ENCODE data around the gene HIP1.
"Not testable (repeated sequence)": the region's sequence is repeated elsewhere in the genome, so short reads cannot be mapped to it uniquely, and the experiment has no call there.

DNA sequence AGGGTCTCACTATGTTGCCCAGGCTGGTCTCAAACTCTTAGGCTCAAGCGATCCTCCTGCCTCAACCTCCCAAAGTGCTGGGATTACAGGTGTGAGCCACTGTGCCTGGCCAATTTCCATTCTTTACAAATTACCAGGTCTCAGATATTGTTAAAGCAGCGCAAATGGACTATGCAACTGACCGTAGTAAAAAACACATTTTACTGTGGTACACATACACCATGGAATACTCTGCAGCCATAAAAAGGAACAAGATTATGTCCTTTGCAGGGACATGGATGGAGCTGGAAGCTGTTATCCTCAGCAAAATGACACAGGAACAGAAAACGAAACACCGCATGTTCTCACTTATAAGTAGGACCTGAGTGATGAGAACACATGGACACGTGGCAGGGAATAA, 106.2 kb downstream of the HIP1 start:
- TF ChIP-seq, protein P1, sequence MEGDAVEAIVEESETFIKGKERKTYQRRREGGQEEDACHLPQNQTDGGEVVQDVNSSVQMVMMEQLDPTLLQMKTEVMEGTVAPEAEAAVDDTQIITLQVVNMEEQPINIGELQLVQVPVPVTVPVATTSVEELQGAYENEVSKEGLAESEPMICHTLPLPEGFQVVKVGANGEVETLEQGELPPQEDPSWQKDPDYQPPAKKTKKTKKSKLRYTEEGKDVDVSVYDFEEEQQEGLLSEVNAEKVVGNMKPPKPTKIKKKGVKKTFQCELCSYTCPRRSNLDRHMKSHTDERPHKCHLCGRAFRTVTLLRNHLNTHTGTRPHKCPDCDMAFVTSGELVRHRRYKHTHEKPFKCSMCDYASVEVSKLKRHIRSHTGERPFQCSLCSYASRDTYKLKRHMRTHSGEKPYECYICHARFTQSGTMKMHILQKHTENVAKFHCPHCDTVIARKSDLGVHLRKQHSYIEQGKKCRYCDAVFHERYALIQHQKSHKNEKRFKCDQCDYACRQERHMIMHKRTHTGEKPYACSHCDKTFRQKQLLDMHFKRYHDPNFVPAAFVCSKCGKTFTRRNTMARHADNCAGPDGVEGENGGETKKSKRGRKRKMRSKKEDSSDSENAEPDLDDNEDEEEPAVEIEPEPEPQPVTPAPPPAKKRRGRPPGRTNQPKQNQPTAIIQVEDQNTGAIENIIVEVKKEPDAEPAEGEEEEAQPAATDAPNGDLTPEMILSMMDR (IDR thresholded peaks at IDR 0.05) = not testable (repeated sequence)
- TF ChIP-seq POLR2A (IDR thresholded peaks at IDR 0.05) = not testable (repeated sequence)

Data from Peyer's patch (tissue), 4 donors.